ENCODE measurements around the gene INPP5J.
A peak's percentile ranks its signal among the peaks of the same experiment; 100 is the strongest.

INPP5J gene

GRCh38 chr22:31083377-31083768 lies 39.4 kb upstream of the INPP5J start:
- H2BK15ac ChIP-seq (ENCODE audit: low read depth, poor library complexity, severe bottlenecking): no peak overlapping the region
- H3K27ac ChIP-seq (ENCODE audit: low read length, poor library complexity, severe bottlenecking): peak overlapping the region; percentile 75
- peaks cover 30 to 38% of the 10 kb centered on the region in 2 experiments for H3K36me3 ChIP-seq (ENCODE audit: control insufficient read depth in 1 of 2, insufficient read depth in 2 of 2, low read depth in 1 of 2, low read length in 2 of 2)
- H2BK5ac ChIP-seq (ENCODE audit: low read depth, low read length, poor library complexity, severe bottlenecking): no peak overlapping the region
- WGBS: 93% methylated on average over 3 of the region's 3 CpGs
- H3K18ac ChIP-seq (ENCODE audit: low read depth in 1 of 2, low read length in 2 of 2): no peak overlapping the region
- H2AFZ ChIP-seq (ENCODE audit: low read depth, low read length): no peak overlapping the region
- H4K8ac ChIP-seq (ENCODE audit: low read length): no peak overlapping the region
- peak overlapping the region; percentile 30 for H3K4me2 ChIP-seq (ENCODE audit: low read length, poor library complexity, severe bottlenecking)
- H2BK120ac ChIP-seq (ENCODE audit: low read depth, low read length): no peak overlapping the region
- H3K4me3 ChIP-seq (ENCODE audit: insufficient read depth in 1 of 2, low read depth in 1 of 2, low read length in 2 of 2): peak overlapping the region in 1 of 2 experiments; percentile 94
- no peak overlapping the region for H4K91ac ChIP-seq (ENCODE audit: low read length)
- H3K4me1 ChIP-seq (ENCODE audit: control insufficient read depth, insufficient read depth, low read depth, low read length): peaks cover 54% of the 10 kb centered on the region
- no peak overlapping the region for H3K4ac ChIP-seq (ENCODE audit: low read depth in 1 of 2, low read length in 2 of 2)
- peak overlapping the region in 1 of 2 experiments; percentile 83 for H2BK12ac ChIP-seq (ENCODE audit: low read length in 2 of 2)
- peaks cover 13% of the 10 kb centered on the region for H3K79me1 ChIP-seq (replicated peaks; ENCODE audit: low read length, poor library complexity, severe bottlenecking)
- DNase-seq: no peak
- H3K9me3 ChIP-seq (ENCODE audit: control insufficient read depth, low read length): no peaks in the 10 kb centered on the region
- H3K9ac ChIP-seq (ENCODE audit: low read length): peak overlapping the region; percentile 95
- H3K23ac ChIP-seq (ENCODE audit: low read length in 2 of 2): no peak overlapping the region
- no peak overlapping the region for H3K14ac ChIP-seq (ENCODE audit: low read length in 2 of 2)
- H3K27me3 ChIP-seq (ENCODE audit: control insufficient read depth in 1 of 2, insufficient read depth in 1 of 2, low read length in 2 of 2): no peaks in the 10 kb centered on the region
- H2AK5ac ChIP-seq (ENCODE audit: low read length, severe bottlenecking): peak overlapping the region; percentile 21

GRCh38 chr22:31083923-31084810 lies 38.6 kb upstream of the INPP5J start:
- peaks cover 56% of the 10 kb centered on the region for H3K4me1 ChIP-seq (ENCODE audit: control insufficient read depth, insufficient read depth, low read depth, low read length)
- H3K14ac ChIP-seq (ENCODE audit: low read length in 2 of 2): peak overlapping the region in 1 of 2 experiments; percentile 8
- no peak overlapping the region for H2BK15ac ChIP-seq (ENCODE audit: low read depth, poor library complexity, severe bottlenecking)
- peak overlapping the region; percentile 42 to 71 for H3K4ac ChIP-seq (ENCODE audit: low read depth in 1 of 2, low read length in 2 of 2)
- H3K4me2 ChIP-seq (ENCODE audit: low read length, poor library complexity, severe bottlenecking): peak overlapping the region; percentile 54
- no peak overlapping the region for H3K23ac ChIP-seq (ENCODE audit: low read length in 2 of 2)
- no peak overlapping the region for H2AFZ ChIP-seq (ENCODE audit: low read depth, low read length)
- H2AK5ac ChIP-seq (ENCODE audit: low read length, severe bottlenecking): peak overlapping the region; percentile 47
- H2BK5ac ChIP-seq (ENCODE audit: low read depth, low read length, poor library complexity, severe bottlenecking): peak overlapping the region; percentile 5
- H2BK120ac ChIP-seq (ENCODE audit: low read depth, low read length): no peak overlapping the region
- peak overlapping the region; percentile 95 for H3K9ac ChIP-seq (ENCODE audit: low read length)
- 37% methylated on average over 18 of the region's 18 CpGs for WGBS
- H3K18ac ChIP-seq (ENCODE audit: low read depth in 1 of 2, low read length in 2 of 2): peak overlapping the region in 1 of 2 experiments; percentile 55
- peak overlapping the region; percentile 51 to 94 for H3K4me3 ChIP-seq (ENCODE audit: insufficient read depth in 1 of 2, low read depth in 1 of 2, low read length in 2 of 2)
- no peaks in the 10 kb centered on the region for H3K9me3 ChIP-seq (ENCODE audit: control insufficient read depth, low read length)
- H4K8ac ChIP-seq (ENCODE audit: low read length): peak overlapping the region; percentile 59
- H4K91ac ChIP-seq (ENCODE audit: low read length): peak overlapping the region; percentile 88
- H3K36me3 ChIP-seq (ENCODE audit: control insufficient read depth in 1 of 2, insufficient read depth in 2 of 2, low read depth in 1 of 2, low read length in 2 of 2): peaks cover 37 to 46% of the 10 kb centered on the region in 2 experiments
- peaks cover 16% of the 10 kb centered on the region for H3K79me1 ChIP-seq (replicated peaks; ENCODE audit: low read length, poor library complexity, severe bottlenecking)
- H3K27ac ChIP-seq (ENCODE audit: low read length, poor library complexity, severe bottlenecking): peak overlapping the region; percentile 75
- H2BK12ac ChIP-seq (ENCODE audit: low read length in 2 of 2): peak overlapping the region; percentile 11 to 21
- DNase-seq: no peak
- no peaks in the 10 kb centered on the region for H3K27me3 ChIP-seq (ENCODE audit: control insufficient read depth in 1 of 2, insufficient read depth in 1 of 2, low read length in 2 of 2)

GRCh38 chr22:31084811-31085492 lies 37.8 kb upstream of the INPP5J start:
- WGBS: 2% methylated on average over 54 of the region's 69 CpGs
- peak overlapping the region; percentile 95 for H3K9ac ChIP-seq (ENCODE audit: low read length)
- no peak overlapping the region for H2BK15ac ChIP-seq (ENCODE audit: low read depth, poor library complexity, severe bottlenecking)
- peak overlapping the region; percentile 75 for H3K27ac ChIP-seq (ENCODE audit: low read length, poor library complexity, severe bottlenecking)
- no peak overlapping the region for H2BK12ac ChIP-seq (ENCODE audit: low read length in 2 of 2)
- no peak overlapping the region for H3K23ac ChIP-seq (ENCODE audit: low read length in 2 of 2)
- H3K79me1 ChIP-seq (replicated peaks; ENCODE audit: low read length, poor library complexity, severe bottlenecking): peaks cover 23% of the 10 kb centered on the region
- H3K4me3 ChIP-seq (ENCODE audit: insufficient read depth in 1 of 2, low read depth in 1 of 2, low read length in 2 of 2): peak overlapping the region; percentile 66 to 94
- H2BK5ac ChIP-seq (ENCODE audit: low read depth, low read length, poor library complexity, severe bottlenecking): peak overlapping the region; percentile 19
- peak overlapping the region; percentile 54 for H3K4me2 ChIP-seq (ENCODE audit: low read length, poor library complexity, severe bottlenecking)
- peak; percentile 86 for DNase-seq
- peak overlapping the region; percentile 56 for H2BK120ac ChIP-seq (ENCODE audit: low read depth, low read length)
- H3K4me1 ChIP-seq (ENCODE audit: control insufficient read depth, insufficient read depth, low read depth, low read length): peaks cover 63% of the 10 kb centered on the region
- H3K14ac ChIP-seq (ENCODE audit: low read length in 2 of 2): peak overlapping the region in 1 of 2 experiments; percentile 2
- peak overlapping the region; percentile 13 for H2AK5ac ChIP-seq (ENCODE audit: low read length, severe bottlenecking)
- peak overlapping the region; percentile 42 to 92 for H3K4ac ChIP-seq (ENCODE audit: low read depth in 1 of 2, low read length in 2 of 2)
- H3K36me3 ChIP-seq (ENCODE audit: control insufficient read depth in 1 of 2, insufficient read depth in 2 of 2, low read depth in 1 of 2, low read length in 2 of 2): peaks cover 45 to 54% of the 10 kb centered on the region in 2 experiments
- peak overlapping the region; percentile 54 to 88 for H3K18ac ChIP-seq (ENCODE audit: low read depth in 1 of 2, low read length in 2 of 2)
- H4K91ac ChIP-seq (ENCODE audit: low read length): peak overlapping the region; percentile 95
- H3K9me3 ChIP-seq (ENCODE audit: control insufficient read depth, low read length): no peaks in the 10 kb centered on the region
- H2AFZ ChIP-seq (ENCODE audit: low read depth, low read length): no peak overlapping the region
- peak overlapping the region; percentile 94 for H4K8ac ChIP-seq (ENCODE audit: low read length)
- H3K27me3 ChIP-seq (ENCODE audit: control insufficient read depth in 1 of 2, insufficient read depth in 1 of 2, low read length in 2 of 2): no peaks in the 10 kb centered on the region

GRCh38 chr22:31085493-31085824 lies 37.3 kb upstream of the INPP5J start:
- no peak overlapping the region for H2AFZ ChIP-seq (ENCODE audit: low read depth, low read length)
- peak overlapping the region in 1 of 2 experiments; percentile 11 for H2BK12ac ChIP-seq (ENCODE audit: low read length in 2 of 2)
- peaks cover 27% of the 10 kb centered on the region for H3K79me1 ChIP-seq (replicated peaks; ENCODE audit: low read length, poor library complexity, severe bottlenecking)
- no peak overlapping the region for H2BK5ac ChIP-seq (ENCODE audit: low read depth, low read length, poor library complexity, severe bottlenecking)
- no peak overlapping the region for H2BK15ac ChIP-seq (ENCODE audit: low read depth, poor library complexity, severe bottlenecking)
- no peak overlapping the region for H3K23ac ChIP-seq (ENCODE audit: low read length in 2 of 2)
- peak overlapping the region; percentile 41 for H3K4me2 ChIP-seq (ENCODE audit: low read length, poor library complexity, severe bottlenecking)
- H2BK120ac ChIP-seq (ENCODE audit: low read depth, low read length): peak overlapping the region; percentile 56
- peak overlapping the region; percentile 85 for H4K8ac ChIP-seq (ENCODE audit: low read length)
- peak overlapping the region; percentile 18 for H3K27ac ChIP-seq (ENCODE audit: low read length, poor library complexity, severe bottlenecking)
- no peak overlapping the region for H3K14ac ChIP-seq (ENCODE audit: low read length in 2 of 2)
- peak overlapping the region; percentile 65 for H4K91ac ChIP-seq (ENCODE audit: low read length)
- H2AK5ac ChIP-seq (ENCODE audit: low read length, severe bottlenecking): peak overlapping the region; percentile 71
- H3K9ac ChIP-seq (ENCODE audit: low read length): peak overlapping the region; percentile 95
- peak overlapping the region; percentile 54 to 88 for H3K18ac ChIP-seq (ENCODE audit: low read depth in 1 of 2, low read length in 2 of 2)
- peak overlapping the region in 1 of 2 experiments; percentile 26 for H3K4ac ChIP-seq (ENCODE audit: low read depth in 1 of 2, low read length in 2 of 2)
- peaks cover 48 to 59% of the 10 kb centered on the region in 2 experiments for H3K36me3 ChIP-seq (ENCODE audit: control insufficient read depth in 1 of 2, insufficient read depth in 2 of 2, low read depth in 1 of 2, low read length in 2 of 2)
- H3K27me3 ChIP-seq (ENCODE audit: control insufficient read depth in 1 of 2, insufficient read depth in 1 of 2, low read length in 2 of 2): no peaks in the 10 kb centered on the region
- peak overlapping the region; percentile 66 to 94 for H3K4me3 ChIP-seq (ENCODE audit: insufficient read depth in 1 of 2, low read depth in 1 of 2, low read length in 2 of 2)
- DNase-seq: no peak
- H3K9me3 ChIP-seq (ENCODE audit: control insufficient read depth, low read length): no peaks in the 10 kb centered on the region
- peaks cover 61% of the 10 kb centered on the region for H3K4me1 ChIP-seq (ENCODE audit: control insufficient read depth, insufficient read depth, low read depth, low read length)
- WGBS: 36% methylated on average over 13 of the region's 13 CpGs

All from mesenchymal stem cell (in vitro differentiated cells and primary cell).